GM23248 (cell line): ENCODE data around the gene AFG3L2. TPM values are rescaled to one million over a fixed set of nuclear protein-coding genes. Genes with fewer than 3 reads are reported as not detected.

ENCODE experiments used
- DNase-seq: peaks from one replicate; pipeline ENCODE4 v3.0.0-alpha.2; 2015
- H2AFZ ChIP-seq: fragments of 200-600 bp; sonication (generic); 2 replicates; pipeline ENCODE4 v1.6.1; 2016; ENCODE audit warnings: antibody characterized with exemption
- H3F3A ChIP-seq: fragments of 200-600 bp; sonication (generic); 2 replicates; pipeline ENCODE4 v1.6.1; 2016; ENCODE audit warnings: mild to moderate bottlenecking, antibody characterized with exemption, mixed run types; ENCODE audit not compliant: insufficient read depth
- H3K27ac ChIP-seq: fragments of 200-600 bp; sonication (generic); 2 replicates; pipeline ENCODE4 v1.5.1; 2016; ENCODE audit warnings: mild to moderate bottlenecking
- H3K27me3 ChIP-seq: fragments of 200-600 bp; sonication (generic); replicated peaks from 2 replicates; pipeline ENCODE4 v1.6.1; 2016; ENCODE audit warnings: mild to moderate bottlenecking; ENCODE audit not compliant: insufficient read depth
- H3K36me3 ChIP-seq: fragments of 200-600 bp; sonication (generic); 2 replicates; pipeline ENCODE4 v1.6.1; 2016; ENCODE audit warnings: low read depth, mild to moderate bottlenecking
- H3K4me1 ChIP-seq: fragments of 200-600 bp; sonication (generic); 2 replicates; pipeline ENCODE4 v1.6.1; 2016; ENCODE audit warnings: mild to moderate bottlenecking; ENCODE audit not compliant: insufficient read depth
- H3K4me2 ChIP-seq: fragments of 200-600 bp; sonication (generic); one replicate; pipeline ENCODE4 v1.6.1; 2016; ENCODE audit warnings: mild to moderate bottlenecking; ENCODE audit not compliant: unreplicated experiment
- H3K4me3 ChIP-seq: fragments of 200-600 bp; sonication (generic); 2 replicates; pipeline ENCODE4 v1.5.1; 2016; ENCODE audit warnings: mild to moderate bottlenecking
- H3K79me2 ChIP-seq: fragments of 200-600 bp; sonication (generic); 2 replicates; pipeline ENCODE4 v1.6.1; 2016; ENCODE audit warnings: mild to moderate bottlenecking; ENCODE audit not compliant: insufficient read depth
- H3K9ac ChIP-seq: fragments of 200-600 bp; sonication (generic); 2 replicates; pipeline ENCODE4 v1.6.1; 2016; ENCODE audit warnings: mild to moderate bottlenecking
- H3K9me2 ChIP-seq: fragments of 200-600 bp; sonication (generic); 2 replicates; pipeline ENCODE4 v1.6.1; 2016; ENCODE audit warnings: mixed run types, mild to moderate bottlenecking, moderate library complexity; ENCODE audit not compliant: insufficient read depth
- H3K9me3 ChIP-seq: fragments of 200-600 bp; sonication (generic); one replicate; pipeline ENCODE4 v1.6.1; 2017; ENCODE audit warnings: low read depth
- H4K20me1 ChIP-seq: fragments of 200-600 bp; sonication (generic); 2 replicates; pipeline ENCODE4 v1.6.0; 2016; ENCODE audit not compliant: insufficient read depth
- EZH2 ChIP-seq: fragments of 200-600 bp; sonication (generic); IDR thresholded peaks from 2 replicates; pipeline ENCODE4 v1.6.1; 2018; ENCODE audit warnings: antibody characterized with exemption, mild to moderate bottlenecking; ENCODE audit not compliant: insufficient read depth, poor library complexity, severe bottlenecking
- EZH2phosphoT487 ChIP-seq: fragments of 200-600 bp; sonication (generic); IDR thresholded peaks from 2 replicates; pipeline ENCODE4 v1.6.1; 2018; ENCODE audit warnings: antibody characterized with exemption, moderate library complexity, mild to moderate bottlenecking, low read depth; ENCODE audit not compliant: insufficient read depth
- WGBS, 2 experiments: methylation state at CpG; one replicate each; pipeline ENCODE4 v1.1.6; 2015 to 2017; ENCODE audit warnings: low lambda C conversion rate in 2 of 2, low coverage in 1 of 2; ENCODE audit errors: missing lambda C conversion rate in 2 of 2; 5-methylcytosine and 5-hydroxymethylcytosine counted together
- in situ Hi-C: fragments of 300-500 bp; cut with MboI; formaldehyde crosslinking; loops from 2 replicates; pipeline ENCODE4 v1.15.0; 2020
- polyA plus RNA-seq: library from polyadenylated mRNA; unstranded; fragments of >200 nt; fragmentation: Nextera tagmentation; extraction: Ambion mirVana; gene quantifications from 2 replicates; pipeline ENCODE4 v1.2.1, GENCODE V29; 2016
- total RNA-seq: library from RNA; depleted of rRNA; stranded (reverse); fragments of >200 nt; shearing (Covaris generic); gene quantifications from 2 replicates; pipeline ENCODE4 v1.2.3, GENCODE V29; 2014

The AFG3L2 gene
- total and polyA plus RNA-seq, 2 experiments from 2014 or later, result 28.1 to 40.6 TPM

DNA sequence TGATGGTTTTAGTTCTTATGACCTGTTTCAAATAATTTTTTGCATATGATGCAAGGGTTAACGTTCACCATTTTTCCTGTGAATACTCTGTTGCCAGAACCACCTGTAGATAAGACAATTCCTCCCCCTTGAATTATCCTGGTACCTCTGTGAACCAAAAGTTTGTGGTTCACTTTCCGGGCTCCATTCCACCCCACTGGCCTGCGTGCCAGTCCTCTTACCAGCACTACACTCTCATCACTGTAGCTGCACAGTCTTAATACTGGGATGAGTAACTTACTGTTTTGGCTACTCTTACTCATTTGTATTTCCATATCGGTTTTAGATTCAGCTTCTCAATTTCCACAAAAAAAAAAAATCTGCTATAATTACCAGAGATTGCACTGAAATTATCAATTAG is 34.4 kb downstream of the AFG3L2 start:
- Histone ChIP-seq H2AFZ (no peak overlapping the region), H4K20me1 (no peaks in the 10 kb centered on the region), H3K9me3 (no peaks in the 10 kb centered on the region), H3K9ac (no peak overlapping the region), H3K27ac (no peak overlapping the region), H3F3A (no peaks in the 10 kb centered on the region), H3K4me3 (no peak overlapping the region), H3K9me2 (no peaks in the 10 kb centered on the region), H3K36me3 (peaks cover 23% of the 10 kb centered on the region), H3K27me3 (no peaks in the 10 kb centered on the region), H3K4me1 (no peaks in the 10 kb centered on the region), H3K79me2 (no peaks in the 10 kb centered on the region), H3K4me2 (no peak overlapping the region)
- in situ Hi-C loops, result no loop called here
- no peak for TF ChIP-seq EZH2phosphoT487
- TF ChIP-seq EZH2, result no peak
- DNase-seq, result no peak
- 96% methylated on average over 4 of the region's 4 CpGs for WGBS, 2 experiments

DNA sequence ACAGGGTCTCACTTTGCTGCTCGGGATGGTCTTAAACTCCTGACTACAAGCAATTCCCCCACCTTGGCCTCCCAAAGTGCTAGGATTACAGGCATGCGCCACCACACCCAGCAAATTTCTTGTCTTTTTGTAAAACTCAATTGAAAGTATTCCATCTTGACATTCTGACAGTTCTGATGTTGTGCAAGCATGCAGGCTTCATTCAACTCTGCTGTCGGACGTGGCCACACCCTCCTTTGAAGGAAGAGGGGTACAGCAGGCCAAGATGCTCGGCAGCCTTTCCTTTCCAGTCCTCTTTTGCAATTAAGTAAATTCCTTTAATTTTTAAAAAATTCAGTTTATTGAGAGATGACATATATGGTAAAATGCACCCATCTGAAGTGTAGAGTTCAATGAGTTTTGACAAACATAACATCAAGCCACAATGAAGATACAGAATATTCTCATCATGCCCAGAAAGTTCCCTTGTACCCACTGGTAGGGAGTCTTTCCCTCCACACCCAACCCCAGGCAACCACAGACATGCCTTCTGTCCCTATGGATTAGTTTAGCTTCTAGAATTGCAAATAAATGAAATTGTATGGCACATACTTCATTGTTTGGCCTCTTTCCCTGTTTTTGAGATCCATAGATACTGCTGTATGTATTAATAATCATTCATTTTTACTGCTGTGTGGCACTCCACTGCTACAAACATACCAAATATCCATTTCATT is 35.9 kb downstream of the AFG3L2 start:
- H3K4me2 ChIP-seq, result no peak overlapping the region
- H3K4me1 ChIP-seq, result peaks cover 10% of the 10 kb centered on the region; the same call in 1 of the 2 replicates
- H3F3A ChIP-seq, result peaks cover 10% of the 10 kb centered on the region; the same call in 1 of the 2 replicates
- no peak overlapping the region for H3K4me3 ChIP-seq
- no peak overlapping the region for H3K9ac ChIP-seq
- no peaks in the 10 kb centered on the region for H4K20me1 ChIP-seq
- no peak for DNase-seq
- in situ Hi-C loops, result no loop called here
- 52 to 59% methylated on average over 5 of the region's 5 CpGs for WGBS, 2 experiments
- no peaks in the 10 kb centered on the region for H3K79me2 ChIP-seq
- no peaks in the 10 kb centered on the region for H3K27me3 ChIP-seq
- no peaks in the 10 kb centered on the region for H3K9me2 ChIP-seq
- TF ChIP-seq EZH2phosphoT487 (no peak), EZH2 (no peak)
- no peak overlapping the region for H3K27ac ChIP-seq
- peaks cover 28% of the 10 kb centered on the region for H3K36me3 ChIP-seq
- no peak overlapping the region for H2AFZ ChIP-seq
- H3K9me3 ChIP-seq, result no peaks in the 10 kb centered on the region

- no peak overlapping the region for H3K4me3 ChIP-seq
- TF ChIP-seq EZH2 (no peak), EZH2phosphoT487 (no peak)
- H3K27ac ChIP-seq, result no peak overlapping the region
- 94 to 100% methylated on average over 2 of the region's 2 CpGs for WGBS, 2 experiments
- H3K9me2 ChIP-seq, result no peaks in the 10 kb centered on the region
- peaks cover 10% of the 10 kb centered on the region; the same call in 1 of the 2 replicates for H3K4me1 ChIP-seq
- in situ Hi-C loops, result no loop called here
- H2AFZ ChIP-seq, result no peak overlapping the region
- DNase-seq, result no peak
- peaks cover 15% of the 10 kb centered on the region; the same call in 1 of the 2 replicates for H3F3A ChIP-seq
- H3K79me2 ChIP-seq, result no peaks in the 10 kb centered on the region
- H3K9ac ChIP-seq, result no peak overlapping the region
- no peak overlapping the region for H3K4me2 ChIP-seq
- peaks cover 20% of the 10 kb centered on the region for H3K36me3 ChIP-seq
- H3K27me3 ChIP-seq, result no peaks in the 10 kb centered on the region
- H3K9me3 ChIP-seq, result no peaks in the 10 kb centered on the region
- H4K20me1 ChIP-seq, result no peaks in the 10 kb centered on the region
Observed at GRCh38 chr18:12338382-12338781, 38.6 kb downstream of the AFG3L2 start.

- Histone ChIP-seq H2AFZ (no peak overlapping the region), H3K4me2 (no peak overlapping the region), H3F3A (peaks cover 15% of the 10 kb centered on the region; the same call in 1 of the 2 replicates), H3K36me3 (peaks cover 8% of the 10 kb centered on the region), H3K27me3 (no peaks in the 10 kb centered on the region), H3K9me2 (no peaks in the 10 kb centered on the region), H3K9ac (no peak overlapping the region), H3K79me2 (no peaks in the 10 kb centered on the region), H3K9me3 (no peaks in the 10 kb centered on the region), H3K27ac (no peak overlapping the region), H3K4me1 (peaks cover 10% of the 10 kb centered on the region; the same call in 1 of the 2 replicates), H4K20me1 (no peaks in the 10 kb centered on the region), H3K4me3 (no peak overlapping the region)
- peak; percentile 36 for DNase-seq
- in situ Hi-C loops, result no loop called here
- TF ChIP-seq EZH2 (no peak), EZH2phosphoT487 (no peak)
- WGBS, 2 experiments, result 41 to 50% methylated on average over 6 of the region's 6 CpGs
Observed at GRCh38 chr18:12336887-12337286, 40.1 kb downstream of the AFG3L2 start.
